ENCODE data around the gene SULT1E1.

SULT1E1 gene

GRCh38 chr4:69860052-69860451 lies at the start of gene SULT1E1:
SULT1E1 (minus strand) TSS chr4:69860145; CDS start chr4:69857644, 2,501 bp downstream.
- TF ChIP-seq CTCF (IDR thresholded peaks at IDR 0.05; ENCODE audit: low read length) (no peak), EZH2phosphoT487 (IDR thresholded peaks at IDR 0.05; ENCODE audit: low read length) (no peak), EZH2 (optimal IDR thresholded peaks at IDR 0.05; ENCODE audit: low read depth, low read length) (no peak)
- no peaks in the 10 kb centered on the region for H3K27me3 ChIP-seq (replicated peaks; ENCODE audit: insufficient read depth, low read length)
- no peaks in the 10 kb centered on the region for H3K36me3 ChIP-seq (replicated peaks; ENCODE audit: insufficient read depth, low read length)
- H2AFZ ChIP-seq (ENCODE audit: low read length): no peak within 1 kb of the TSS
- no peak within 1 kb of the TSS for H3K27ac ChIP-seq (ENCODE audit: low read length)
- H3K9ac ChIP-seq (ENCODE audit: low read length): no peak within 1 kb of the TSS
- no peak for DNase-seq
- 0 out of 2 replicates have a peak, but pooled peaks cover 4% of the 10 kb centered on the region for H3K4me1 ChIP-seq (ENCODE audit: low read length)
- no peaks in the 10 kb centered on the region for H3K79me2 ChIP-seq (ENCODE audit: low read length)
- no peak within 1 kb of the TSS for H3K4me2 ChIP-seq (ENCODE audit: low read depth, low read length)
- H3K9me3 ChIP-seq (replicated peaks; ENCODE audit: insufficient read depth, low read length): no peaks in the 10 kb centered on the region
- H3K4me3 ChIP-seq (ENCODE audit: low read length): no peak within 1 kb of the TSS
- H3F3A ChIP-seq (ENCODE audit: insufficient read depth, low read length): no peaks in the 10 kb centered on the region
- H3K9me2 ChIP-seq (replicated peaks; ENCODE audit: insufficient read depth, low read length): no peaks in the 10 kb centered on the region
- H4K20me1 ChIP-seq (ENCODE audit: insufficient read depth, low read length): no peaks in the 10 kb centered on the region

GRCh38 chr4:69909195-69909594 lies 49.2 kb upstream of the SULT1E1 start:
- Histone ChIP-seq H3K36me3 (replicated peaks; ENCODE audit: insufficient read depth, low read length) (no peaks in the 10 kb centered on the region), H3K9me2 (replicated peaks; ENCODE audit: insufficient read depth, low read length) (no peaks in the 10 kb centered on the region), H3K9me3 (replicated peaks; ENCODE audit: insufficient read depth, low read length) (no peaks in the 10 kb centered on the region), H3K27me3 (replicated peaks; ENCODE audit: insufficient read depth, low read length) (no peaks in the 10 kb centered on the region), H4K20me1 (ENCODE audit: insufficient read depth, low read length) (no peaks in the 10 kb centered on the region), H3K27ac (ENCODE audit: low read length) (no peak overlapping the region), H3K79me2 (ENCODE audit: low read length) (no peaks in the 10 kb centered on the region), H3K4me1 (ENCODE audit: low read length) (no peaks in the 10 kb centered on the region), H3K4me3 (ENCODE audit: low read length) (no peak overlapping the region), H3K9ac (ENCODE audit: low read length) (no peak overlapping the region), H2AFZ (ENCODE audit: low read length) (no peak overlapping the region), H3F3A (ENCODE audit: insufficient read depth, low read length) (no peaks in the 10 kb centered on the region), H3K4me2 (ENCODE audit: low read depth, low read length) (no peak overlapping the region)
- no peak for DNase-seq
- no peak for TF ChIP-seq CTCF (IDR thresholded peaks at IDR 0.05; ENCODE audit: low read length)
- TF ChIP-seq EZH2 (optimal IDR thresholded peaks at IDR 0.05; ENCODE audit: low read depth, low read length): no peak
- no peak for TF ChIP-seq EZH2phosphoT487 (IDR thresholded peaks at IDR 0.05; ENCODE audit: low read length)

GRCh38 chr4:69907151-69907550 lies 47.2 kb upstream of the SULT1E1 start:
- H3K4me2 ChIP-seq (ENCODE audit: low read depth, low read length): no peak overlapping the region
- H4K20me1 ChIP-seq (ENCODE audit: insufficient read depth, low read length): no peaks in the 10 kb centered on the region
- no peaks in the 10 kb centered on the region for H3K4me1 ChIP-seq (ENCODE audit: low read length)
- no peak for DNase-seq
- no peak overlapping the region for H3K27ac ChIP-seq (ENCODE audit: low read length)
- no peaks in the 10 kb centered on the region for H3K36me3 ChIP-seq (replicated peaks; ENCODE audit: insufficient read depth, low read length)
- no peaks in the 10 kb centered on the region for H3F3A ChIP-seq (ENCODE audit: insufficient read depth, low read length)
- no peaks in the 10 kb centered on the region for H3K79me2 ChIP-seq (ENCODE audit: low read length)
- H3K9me3 ChIP-seq (replicated peaks; ENCODE audit: insufficient read depth, low read length): no peaks in the 10 kb centered on the region
- no peak overlapping the region for H3K4me3 ChIP-seq (ENCODE audit: low read length)
- H3K9ac ChIP-seq (ENCODE audit: low read length): no peak overlapping the region
- no peak overlapping the region for H2AFZ ChIP-seq (ENCODE audit: low read length)
- H3K9me2 ChIP-seq (replicated peaks; ENCODE audit: insufficient read depth, low read length): no peaks in the 10 kb centered on the region
- no peaks in the 10 kb centered on the region for H3K27me3 ChIP-seq (replicated peaks; ENCODE audit: insufficient read depth, low read length)
- TF ChIP-seq EZH2phosphoT487 (IDR thresholded peaks at IDR 0.05; ENCODE audit: low read length): no peak
- TF ChIP-seq CTCF (IDR thresholded peaks at IDR 0.05; ENCODE audit: low read length): no peak
- TF ChIP-seq EZH2 (optimal IDR thresholded peaks at IDR 0.05; ENCODE audit: low read depth, low read length): no peak
